ENCODE results near the gene C2CD2.

DNA sequence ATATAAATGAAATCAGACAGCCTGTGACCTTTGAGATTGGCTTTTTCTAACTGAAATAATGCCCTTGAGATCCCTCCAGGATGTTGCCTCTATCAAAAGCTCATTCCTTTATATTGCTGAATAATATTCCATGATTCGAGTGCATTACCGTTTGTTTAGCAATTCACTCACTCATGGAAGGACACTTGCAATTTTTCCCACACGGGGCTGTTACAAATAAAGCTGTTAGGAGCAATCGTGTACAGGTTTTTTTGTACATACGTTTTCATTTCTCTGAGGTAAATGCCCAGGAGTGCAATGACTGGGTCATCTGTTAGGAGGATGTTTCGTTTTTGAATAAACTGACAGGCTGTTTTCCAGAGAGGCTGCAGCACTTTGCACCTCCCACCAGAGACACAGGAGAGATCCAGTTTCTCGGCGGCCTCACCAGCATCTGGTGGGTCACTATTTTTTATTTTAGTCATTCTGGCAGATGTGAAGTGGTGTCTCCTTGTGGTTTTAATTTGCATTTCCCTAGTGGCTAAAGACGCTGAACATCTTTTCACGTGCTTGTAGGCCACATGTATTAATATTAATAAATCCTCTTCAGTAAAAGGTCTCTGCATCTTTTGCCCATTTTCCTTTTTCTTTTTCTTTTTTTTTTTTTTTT lies 85.6 kb downstream of the C2CD2 start:
- no peak for TF ChIP-seq POLR2A (IDR thresholded peaks at IDR 0.05)
- no peak for TF ChIP-seq CTCF (IDR thresholded peaks at IDR 0.05)

All from uterus (tissue), 2 donors.